Stimulated activated CD8-positive, alpha-beta memory T cell treated with anti-CD3 and anti-CD28 coated beads, Interleukin-12 subunit alpha, Interleukin-12 subunit beta, amount 100 ng/mL, for 24 hours (primary cell): ENCODE data around the gene FAM20C.

ENCODE experiments used
- DNase-seq: peaks from one replicate; pipeline ENCODE4 v3.0.0-alpha.2; 2020; ENCODE audit errors: extremely low read depth

The FAM20C gene

GRCh38 chr7:245574-246295 lies 53.4 kb downstream of the FAM20C start:
- no peak for DNase-seq

GRCh38 chr7:246451-246850 lies 54.1 kb downstream of the FAM20C start:
- no peak for DNase-seq

- DNase-seq: no peak
Observed at GRCh38 chr7:247181-247580, 54.8 kb downstream of the FAM20C start.

GRCh38 chr7:247636-248035 lies 55.3 kb downstream of the FAM20C start:
- no peak for DNase-seq

GRCh38 chr7:248732-249435 lies 56.5 kb downstream of the FAM20C start:
- no peak for DNase-seq

- no peak for DNase-seq
Observed at GRCh38 chr7:249989-250388, 57.6 kb downstream of the FAM20C start.

GRCh38 chr7:250523-250922 lies 58.2 kb downstream of the FAM20C start:
- no peak for DNase-seq

- no peak for DNase-seq
Observed at GRCh38 chr7:251005-251404, 58.6 kb downstream of the FAM20C start.

GRCh38 chr7:251446-252175 lies 59.2 kb downstream of the FAM20C start:
- no peak for DNase-seq

- no peak for DNase-seq
Observed at GRCh38 chr7:252216-252965, 60.0 kb downstream of the FAM20C start.

GRCh38 chr7:252981-253380 lies 60.6 kb downstream of the FAM20C start:
- no peak for DNase-seq

GRCh38 chr7:253581-254336 lies 61.4 kb downstream of the FAM20C start:
- no peak for DNase-seq

GRCh38 chr7:254337-255037 lies 62.1 kb downstream of the FAM20C start:
- DNase-seq: no peak

GRCh38 chr7:255038-255435 lies 62.7 kb downstream of the FAM20C start:
- no peak for DNase-seq

- DNase-seq: no peak
Observed at GRCh38 chr7:255721-256361, 63.5 kb downstream of the FAM20C start.

- DNase-seq: no peak
Observed at GRCh38 chr7:256461-256940, 64.1 kb downstream of the FAM20C start.

- no peak for DNase-seq
Observed at GRCh38 chr7:256981-257646, 64.7 kb downstream of the FAM20C start.

GRCh38 chr7:257647-257992 lies 65.2 kb downstream of the FAM20C start:
- DNase-seq: no peak

GRCh38 chr7:258476-259190 lies 66.3 kb downstream of the FAM20C start:
- no peak for DNase-seq
